ENCODE data around the gene KCNT1. TPM values are rescaled to one million over a fixed set of nuclear protein-coding genes. Genes with fewer than 3 reads are reported as not detected.

The KCNT1 gene
- total RNA-seq, 3 donors from 2014 or later = 0.05 TPM; not detected in 2

- ATAC-seq (no peak), DNase-seq (no peak)
- Mint-ChIP-seq H3K27me3 (ENCODE audit: low read depth) (peaks cover 12% of the 10 kb centered on the region), H3K36me3 (ENCODE audit: insufficient read depth) (no peaks in the 10 kb centered on the region), H3K9me3 (no peaks in the 10 kb centered on the region), H3K4me1 (ENCODE audit: low read depth) (no peaks in the 10 kb centered on the region), H3K4me3 (no peak overlapping the region)
Measured at GRCh38 chr9:135683401-135684034, 18.5 kb upstream of the KCNT1 start.

- peaks cover 12% of the 10 kb centered on the region for H3K27me3 Mint-ChIP-seq (ENCODE audit: low read depth)
- no peaks in the 10 kb centered on the region for H3K36me3 Mint-ChIP-seq (ENCODE audit: insufficient read depth)
- H3K4me3 Mint-ChIP-seq = no peak overlapping the region
- ATAC-seq = no peak
- H3K9me3 Mint-ChIP-seq = no peaks in the 10 kb centered on the region
- DNase-seq = no peak
- H3K4me1 Mint-ChIP-seq (ENCODE audit: low read depth) = no peaks in the 10 kb centered on the region
Measured at GRCh38 chr9:135684691-135685090, 17.3 kb upstream of the KCNT1 start.

- H3K4me1 Mint-ChIP-seq (ENCODE audit: low read depth) = no peaks in the 10 kb centered on the region
- ATAC-seq = no peak
- DNase-seq = no peak
- H3K9me3 Mint-ChIP-seq = no peaks in the 10 kb centered on the region
- H3K36me3 Mint-ChIP-seq (ENCODE audit: insufficient read depth) = no peaks in the 10 kb centered on the region
- peaks cover 10% of the 10 kb centered on the region for H3K27me3 Mint-ChIP-seq (ENCODE audit: low read depth)
- H3K4me3 Mint-ChIP-seq = no peak overlapping the region
Measured at GRCh38 chr9:135687216-135687615, 14.8 kb upstream of the KCNT1 start.

- H3K4me3 Mint-ChIP-seq = no peak overlapping the region
Measured at GRCh38 chr9:135689011-135689410, 13.0 kb upstream of the KCNT1 start.

GRCh38 chr9:135690836-135691570 is 11.0 kb upstream of the KCNT1 start:
- ATAC-seq = no peak

More at GRCh38 chr9:135689011-135689410, 13.0 kb upstream of the KCNT1 start:
- Mint-ChIP-seq H3K9me3 (no peaks in the 10 kb centered on the region), H3K27me3 (ENCODE audit: low read depth) (peaks cover 11% of the 10 kb centered on the region), H3K4me1 (ENCODE audit: low read depth) (no peaks in the 10 kb centered on the region), H3K36me3 (ENCODE audit: insufficient read depth) (no peaks in the 10 kb centered on the region)
- DNase-seq (no peak), ATAC-seq (no peak)

GRCh38 chr9:135692410-135692809 is 9.6 kb upstream of the KCNT1 start:
- no peaks in the 10 kb centered on the region for H3K4me1 Mint-ChIP-seq (ENCODE audit: low read depth)
- no peaks in the 10 kb centered on the region for H3K9me3 Mint-ChIP-seq
- no peak for ATAC-seq
- peaks cover 4% of the 10 kb centered on the region for H3K27me3 Mint-ChIP-seq (ENCODE audit: low read depth)
- DNase-seq = no peak
- no peak overlapping the region for H3K4me3 Mint-ChIP-seq
- no peaks in the 10 kb centered on the region for H3K36me3 Mint-ChIP-seq (ENCODE audit: insufficient read depth)

More at GRCh38 chr9:135690836-135691570, 11.0 kb upstream of the KCNT1 start:
- H3K36me3 Mint-ChIP-seq (ENCODE audit: insufficient read depth) = no peaks in the 10 kb centered on the region
- H3K4me3 Mint-ChIP-seq = no peak overlapping the region
- H3K27me3 Mint-ChIP-seq (ENCODE audit: low read depth) = peaks cover 6% of the 10 kb centered on the region
- no peaks in the 10 kb centered on the region for H3K9me3 Mint-ChIP-seq
- no peak for DNase-seq
- no peaks in the 10 kb centered on the region for H3K4me1 Mint-ChIP-seq (ENCODE audit: low read depth)

GRCh38 chr9:135693265-135693664 is 8.7 kb upstream of the KCNT1 start:
- ATAC-seq (no peak), DNase-seq (no peak)
- Mint-ChIP-seq H3K9me3 (no peaks in the 10 kb centered on the region), H3K4me1 (ENCODE audit: low read depth) (no peaks in the 10 kb centered on the region), H3K4me3 (no peak overlapping the region), H3K27me3 (ENCODE audit: low read depth) (peaks cover 4% of the 10 kb centered on the region), H3K36me3 (ENCODE audit: insufficient read depth) (no peaks in the 10 kb centered on the region)

GRCh38 chr9:135693771-135694170 is 8.2 kb upstream of the KCNT1 start:
- DNase-seq (no peak), ATAC-seq (no peak)
- Mint-ChIP-seq H3K27me3 (ENCODE audit: low read depth) (peaks cover 4% of the 10 kb centered on the region), H3K4me3 (no peak overlapping the region), H3K36me3 (ENCODE audit: insufficient read depth) (no peaks in the 10 kb centered on the region), H3K4me1 (ENCODE audit: low read depth) (no peaks in the 10 kb centered on the region), H3K9me3 (no peaks in the 10 kb centered on the region)

GRCh38 chr9:135694414-135694813 is 7.6 kb upstream of the KCNT1 start:
- ATAC-seq (no peak), DNase-seq (no peak)
- no peaks in the 10 kb centered on the region for H3K9me3 Mint-ChIP-seq
- H3K27me3 Mint-ChIP-seq (ENCODE audit: low read depth) = peaks cover 4% of the 10 kb centered on the region
- no peak overlapping the region for H3K4me3 Mint-ChIP-seq
- no peaks in the 10 kb centered on the region for H3K36me3 Mint-ChIP-seq (ENCODE audit: insufficient read depth)
- H3K4me1 Mint-ChIP-seq (ENCODE audit: low read depth) = no peaks in the 10 kb centered on the region

- H3K9me3 Mint-ChIP-seq = no peaks in the 10 kb centered on the region
- peaks cover 4% of the 10 kb centered on the region for H3K27me3 Mint-ChIP-seq (ENCODE audit: low read depth)
- no peaks in the 10 kb centered on the region for H3K4me1 Mint-ChIP-seq (ENCODE audit: low read depth)
- no peaks in the 10 kb centered on the region for H3K36me3 Mint-ChIP-seq (ENCODE audit: insufficient read depth)
- H3K4me3 Mint-ChIP-seq = no peak overlapping the region
- DNase-seq (no peak), ATAC-seq (no peak)
Measured at GRCh38 chr9:135695036-135695435, 6.9 kb upstream of the KCNT1 start.

- ATAC-seq (no peak), DNase-seq (no peak)
- Mint-ChIP-seq H3K9me3 (no peaks in the 10 kb centered on the region), H3K4me3 (no peak overlapping the region), H3K4me1 (ENCODE audit: low read depth) (no peaks in the 10 kb centered on the region), H3K27me3 (ENCODE audit: low read depth) (peaks cover 4% of the 10 kb centered on the region), H3K36me3 (ENCODE audit: insufficient read depth) (no peaks in the 10 kb centered on the region)
Measured at GRCh38 chr9:135695642-135696041, 6.3 kb upstream of the KCNT1 start.

- Mint-ChIP-seq H3K27me3 (ENCODE audit: low read depth) (peaks cover 4% of the 10 kb centered on the region), H3K4me1 (ENCODE audit: low read depth) (no peaks in the 10 kb centered on the region), H3K4me3 (no peak overlapping the region), H3K9me3 (no peaks in the 10 kb centered on the region), H3K36me3 (ENCODE audit: insufficient read depth) (no peaks in the 10 kb centered on the region)
- no peak for DNase-seq
- no peak for ATAC-seq
Measured at GRCh38 chr9:135696446-135696845, 5.5 kb upstream of the KCNT1 start.

- Mint-ChIP-seq H3K4me3 (no peak overlapping the region), H3K9me3 (no peaks in the 10 kb centered on the region), H3K4me1 (ENCODE audit: low read depth) (no peaks in the 10 kb centered on the region), H3K27me3 (ENCODE audit: low read depth) (peaks cover 4% of the 10 kb centered on the region), H3K36me3 (ENCODE audit: insufficient read depth) (no peaks in the 10 kb centered on the region)
- ATAC-seq (no peak), DNase-seq (no peak)
Measured at GRCh38 chr9:135697226-135697625, 4.8 kb upstream of the KCNT1 start.

GRCh38 chr9:135698236-135698635 is 3.7 kb upstream of the KCNT1 start:
- DNase-seq (no peak), ATAC-seq (no peak)
- H3K27me3 Mint-ChIP-seq (ENCODE audit: low read depth) = peaks cover 4% of the 10 kb centered on the region
- H3K9me3 Mint-ChIP-seq = no peaks in the 10 kb centered on the region
- no peaks in the 10 kb centered on the region for H3K4me1 Mint-ChIP-seq (ENCODE audit: low read depth)
- no peak overlapping the region for H3K4me3 Mint-ChIP-seq
- H3K36me3 Mint-ChIP-seq (ENCODE audit: insufficient read depth) = no peaks in the 10 kb centered on the region

- no peak overlapping the region for H3K4me3 Mint-ChIP-seq
- H3K27me3 Mint-ChIP-seq (ENCODE audit: low read depth) = peaks cover 3% of the 10 kb centered on the region
- no peaks in the 10 kb centered on the region for H3K36me3 Mint-ChIP-seq (ENCODE audit: insufficient read depth)
- ATAC-seq (no peak), DNase-seq (no peak)
- H3K9me3 Mint-ChIP-seq = no peaks in the 10 kb centered on the region
- no peaks in the 10 kb centered on the region for H3K4me1 Mint-ChIP-seq (ENCODE audit: low read depth)
Measured at GRCh38 chr9:135698767-135699166, 3.2 kb upstream of the KCNT1 start.
